Activated effector memory CD4-positive, alpha-beta T cell treated with Interleukin-2 at 50 U/mL for 16 hours (primary cell): ENCODE results near the gene FGF4.

Source experiments
- DNase-seq: peaks from one replicate; pipeline ENCODE4 v3.0.0-alpha.2; 2020

The FGF4 gene, protein sequence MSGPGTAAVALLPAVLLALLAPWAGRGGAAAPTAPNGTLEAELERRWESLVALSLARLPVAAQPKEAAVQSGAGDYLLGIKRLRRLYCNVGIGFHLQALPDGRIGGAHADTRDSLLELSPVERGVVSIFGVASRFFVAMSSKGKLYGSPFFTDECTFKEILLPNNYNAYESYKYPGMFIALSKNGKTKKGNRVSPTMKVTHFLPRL

GRCh38 chr11:69775163-69775755 is at the start of gene FGF4:
Gene FGF4, minus strand, starts transcription at chr11:69775341. Its CDS starts 257 bp downstream, at chr11:69775084.
- DNase-seq, result no peak

DNA sequence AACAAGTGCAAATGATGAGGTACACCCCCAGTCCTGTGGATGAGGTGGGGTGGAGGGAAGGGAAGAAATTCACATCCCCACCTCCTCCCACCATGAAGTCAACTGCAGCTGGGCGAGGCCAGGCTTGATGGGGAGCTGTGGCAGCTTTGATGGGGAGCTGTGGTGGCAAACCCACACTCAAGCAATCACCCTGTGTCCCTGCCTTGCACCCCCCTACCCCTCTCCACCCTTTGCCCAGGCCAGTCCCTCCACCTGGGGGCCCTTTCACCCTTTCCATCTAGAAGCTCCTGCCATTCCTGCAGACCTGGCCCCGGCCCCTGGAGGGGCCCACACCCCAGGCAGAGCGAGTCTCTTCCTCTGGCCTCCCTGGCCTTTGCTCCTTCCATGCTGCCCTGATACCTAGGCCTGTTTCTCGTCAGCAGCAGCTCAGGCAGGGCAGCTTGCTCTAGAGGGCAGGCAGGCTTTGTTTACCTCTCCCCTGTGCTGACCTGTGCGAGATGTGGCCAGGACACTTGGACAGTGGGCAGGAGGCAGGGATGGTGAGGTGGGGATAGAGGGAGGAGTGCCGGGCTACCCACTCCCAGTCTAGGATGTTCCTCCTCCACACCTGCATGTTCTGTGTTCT is 48.6 kb upstream of the FGF4 start:
- DNase-seq, result no peak

- no peak for DNase-seq
Measured at GRCh38 chr11:69822676-69823494, 47.7 kb upstream of the FGF4 start.

DNA sequence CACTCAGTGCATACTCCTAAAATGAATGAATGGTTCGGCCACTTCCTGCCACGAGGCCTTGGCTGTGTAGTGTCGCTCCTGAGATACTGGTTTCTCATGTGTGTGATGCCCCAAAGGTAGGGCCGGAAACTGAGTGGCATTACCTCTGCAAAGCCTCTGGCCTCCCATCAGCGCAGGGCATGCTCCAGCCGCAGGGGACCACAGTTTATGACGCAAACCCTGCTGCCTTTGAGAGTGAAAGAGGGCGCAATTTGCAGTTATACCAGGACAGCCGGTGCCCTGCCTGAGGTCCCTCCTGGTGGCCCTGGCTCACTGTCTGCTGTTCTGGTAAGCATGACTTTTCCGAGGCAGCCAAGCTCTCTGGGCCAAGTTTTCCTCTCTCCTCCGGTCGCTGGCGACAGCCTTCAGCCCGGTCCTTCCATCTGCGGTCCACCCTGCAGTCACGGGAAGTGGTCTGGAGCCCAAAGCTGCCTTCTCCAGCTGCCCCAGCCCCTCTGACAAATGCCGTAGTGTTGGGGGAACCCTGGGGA is 46.4 kb upstream of the FGF4 start:
- no peak for DNase-seq

GRCh38 chr11:69820441-69820840 is 45.3 kb upstream of the FGF4 start:
- DNase-seq, result no peak

- DNase-seq, result no peak
Measured at GRCh38 chr11:69819541-69820070, 44.5 kb upstream of the FGF4 start.

DNA sequence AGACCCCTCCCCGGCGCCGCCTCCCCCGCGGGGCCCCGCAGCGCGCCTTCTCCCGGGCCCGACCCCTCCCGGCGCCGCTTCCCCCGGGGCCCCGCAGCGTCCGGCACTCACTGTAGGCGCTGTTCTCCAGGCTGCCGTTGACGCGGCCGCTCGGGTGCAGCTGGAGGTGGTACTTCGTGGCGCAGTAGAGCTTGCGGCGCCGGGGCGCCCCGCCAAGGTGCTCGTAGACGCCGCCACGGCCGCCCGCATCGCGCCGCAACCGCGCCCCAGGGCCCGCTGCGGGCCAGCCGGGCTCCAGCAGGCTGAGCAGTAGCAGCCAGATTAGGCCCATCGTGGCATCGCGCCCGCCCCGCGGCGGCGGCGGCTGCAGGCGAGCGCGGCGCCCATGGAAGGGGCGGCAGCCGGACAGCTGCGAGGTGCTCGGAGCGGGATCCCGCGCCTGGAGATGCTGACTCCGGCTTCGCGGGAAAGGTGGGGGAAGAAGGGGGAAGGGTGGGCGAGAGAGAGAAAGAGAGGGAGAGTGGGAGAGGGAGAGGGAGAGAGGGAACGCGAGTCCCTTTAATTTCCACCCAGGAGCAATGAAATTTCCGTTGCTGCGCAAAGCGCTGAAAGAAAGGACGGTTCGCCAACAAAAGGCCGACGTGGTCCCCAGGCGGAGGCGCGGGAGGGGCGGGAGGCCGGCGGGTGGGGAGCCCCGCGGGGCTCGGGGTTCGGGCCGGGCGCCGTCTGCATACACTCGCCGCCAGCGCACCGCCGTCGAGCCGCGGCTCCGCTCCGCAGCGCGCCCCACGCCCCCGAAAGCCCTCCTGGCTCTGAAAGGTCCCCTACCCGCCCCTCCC is 43.7 kb upstream of the FGF4 start, which contains the start of gene FGF3:
Gene FGF3 (minus strand): TSS at position 814 of the 839 bp plus-strand sequence. CDS start 483 bp downstream, at position 331.
- DNase-seq, result no peak

GRCh38 chr11:69818231-69818602 is 43.1 kb upstream of the FGF4 start:
- no peak for DNase-seq

DNA sequence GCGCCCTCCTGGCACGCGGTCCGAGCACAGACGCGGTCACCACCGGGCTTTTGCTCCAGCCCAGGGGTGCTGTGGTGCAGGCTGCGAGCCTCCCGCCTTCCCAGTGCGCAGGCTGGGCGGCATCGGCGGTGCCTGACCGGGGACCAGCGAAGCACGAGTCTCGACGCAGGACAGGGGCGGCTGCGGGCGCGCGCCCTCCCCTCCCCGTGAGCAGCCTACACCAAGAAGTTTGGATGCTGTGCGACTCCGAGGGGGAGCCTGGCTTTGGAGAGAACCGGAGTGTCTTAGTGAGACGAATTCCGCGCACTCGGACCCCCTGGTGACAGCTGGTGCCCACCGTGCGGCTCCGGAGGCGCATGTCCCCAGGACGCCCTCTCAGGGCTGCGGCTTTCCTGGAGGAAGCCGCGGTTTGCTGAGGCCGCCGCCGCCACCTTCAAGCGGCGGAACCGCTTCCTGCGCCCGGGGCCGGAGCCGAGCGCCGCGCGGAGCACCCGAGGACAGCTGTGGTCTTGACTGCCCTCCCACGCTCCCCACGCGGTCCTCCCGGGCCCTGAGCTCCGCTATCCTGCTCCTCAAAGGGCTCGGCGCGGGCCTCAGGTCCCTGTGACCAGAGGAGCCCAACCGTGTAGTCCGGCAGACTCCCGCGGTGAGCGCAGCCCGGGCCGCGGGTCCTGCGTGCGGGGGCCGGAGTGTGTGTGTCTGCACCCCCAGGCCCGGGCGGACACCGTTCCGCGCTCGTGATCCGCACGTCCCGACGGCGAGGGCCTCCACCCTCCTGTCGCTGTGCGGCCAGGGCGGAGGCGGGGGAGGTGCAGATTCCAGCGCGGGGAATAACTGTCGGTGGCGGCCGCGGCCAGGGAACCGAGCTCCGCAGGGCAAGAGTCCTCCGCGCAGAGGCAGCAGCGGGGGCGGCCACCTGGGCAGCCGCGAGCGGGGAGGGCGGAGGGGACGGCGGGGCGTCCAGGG is 42.4 kb upstream of the FGF4 start:
- no peak for DNase-seq

- no peak for DNase-seq
Measured at GRCh38 chr11:69816671-69817070, 41.5 kb upstream of the FGF4 start.

GRCh38 chr11:69815973-69816372 is 40.8 kb upstream of the FGF4 start:
- no peak for DNase-seq

- no peak for DNase-seq
Measured at GRCh38 chr11:69814902-69815301, 39.8 kb upstream of the FGF4 start.

DNA sequence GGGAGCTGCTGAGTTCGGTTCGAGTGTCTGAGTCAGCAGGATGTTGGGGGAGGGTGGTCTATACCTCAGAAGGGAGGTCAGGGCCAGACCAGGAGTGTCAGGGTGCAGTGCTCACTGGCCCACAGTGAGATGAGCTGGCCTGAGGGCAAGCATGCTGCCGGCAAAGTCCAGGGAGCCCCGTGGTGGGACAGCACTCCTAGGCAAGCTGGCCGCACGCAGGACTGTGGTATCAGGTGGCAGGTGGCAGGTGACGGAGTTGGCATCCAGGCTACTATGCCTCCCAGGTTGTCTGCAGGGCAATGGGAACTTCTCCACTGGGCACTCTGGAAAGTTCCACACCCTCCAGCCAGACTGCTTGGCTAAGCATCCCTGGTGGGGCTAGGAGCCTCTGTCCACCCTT is 39.3 kb upstream of the FGF4 start:
- no peak for DNase-seq

DNA sequence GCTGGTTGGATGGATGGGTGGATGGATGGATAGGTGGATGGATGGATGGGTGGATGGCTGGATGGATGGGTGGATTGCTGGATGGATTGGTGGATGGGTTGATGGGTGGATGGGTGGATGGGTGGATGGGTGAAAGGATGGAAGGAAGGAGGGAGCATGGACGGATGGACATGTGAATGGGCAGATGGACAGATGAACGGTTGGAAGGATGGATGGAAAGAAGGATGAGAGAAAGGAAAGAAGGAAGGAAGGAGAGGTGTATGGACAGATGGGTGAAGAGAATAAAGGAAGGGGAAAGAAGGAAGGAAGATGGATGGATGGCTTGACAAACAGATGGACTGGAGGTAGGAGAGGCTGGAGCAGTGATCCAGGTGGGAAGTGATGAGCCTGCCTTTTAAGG is 38.7 kb upstream of the FGF4 start:
- DNase-seq, result no peak

DNA sequence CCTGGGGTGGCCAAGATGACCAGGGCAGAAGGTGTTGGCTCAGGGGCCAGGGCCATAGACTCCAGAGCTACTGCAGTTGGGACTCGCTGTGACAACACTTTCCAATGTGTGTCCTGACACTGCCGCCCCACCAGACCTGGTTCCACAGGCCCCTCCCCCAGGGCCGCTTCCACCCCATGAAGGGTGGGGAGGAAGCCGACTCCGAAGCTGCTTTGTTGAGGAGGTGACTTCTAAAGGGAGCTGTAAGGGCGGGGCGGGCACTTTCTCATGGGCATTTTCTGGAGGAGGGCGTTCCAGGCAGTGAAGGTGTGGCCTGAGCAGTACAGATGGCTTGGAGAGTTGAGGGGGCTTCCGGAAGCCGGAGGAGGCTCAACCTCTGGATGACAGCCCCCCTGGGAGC is 37.8 kb upstream of the FGF4 start:
- DNase-seq, result no peak

DNA sequence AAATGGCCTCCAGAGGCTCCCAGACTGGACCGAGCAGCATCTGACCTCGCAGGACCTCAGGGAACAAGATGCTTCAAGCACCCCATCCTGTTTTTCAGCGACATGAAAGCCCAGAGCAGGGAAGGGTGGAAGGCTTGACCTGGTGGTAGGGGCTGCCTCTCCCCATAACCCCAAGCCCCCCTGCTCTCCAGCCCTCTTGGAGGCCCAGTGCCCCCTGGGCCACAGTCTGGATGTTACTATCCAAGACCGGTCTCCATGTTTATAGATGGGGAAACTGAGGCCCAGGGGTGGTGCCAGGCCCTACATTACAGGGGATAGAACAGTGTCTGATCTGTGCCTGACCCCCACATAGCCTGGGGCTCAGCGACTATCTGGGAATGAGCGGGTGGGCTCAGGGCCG is 37.1 kb upstream of the FGF4 start:
- no peak for DNase-seq

DNA sequence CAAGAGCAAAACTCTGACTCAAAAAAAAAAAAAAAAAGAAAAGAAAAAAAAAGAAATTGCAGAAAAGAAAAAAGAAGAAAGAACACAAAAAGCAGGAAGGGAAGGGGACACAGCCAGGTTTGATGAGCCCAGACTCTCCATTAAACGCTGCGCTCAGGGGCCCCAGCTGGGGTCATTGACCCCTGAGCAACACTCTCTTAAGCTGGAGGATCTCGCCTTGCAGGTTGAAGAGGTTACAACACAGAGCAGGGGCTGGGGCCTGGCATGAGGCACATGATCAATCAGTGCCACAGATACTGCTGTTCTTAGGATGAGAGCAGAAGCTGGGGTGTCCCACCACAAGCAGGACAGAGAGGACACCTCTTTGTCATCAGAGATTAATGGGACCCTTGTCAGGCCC is 36.3 kb upstream of the FGF4 start:
- DNase-seq, result no peak

DNA sequence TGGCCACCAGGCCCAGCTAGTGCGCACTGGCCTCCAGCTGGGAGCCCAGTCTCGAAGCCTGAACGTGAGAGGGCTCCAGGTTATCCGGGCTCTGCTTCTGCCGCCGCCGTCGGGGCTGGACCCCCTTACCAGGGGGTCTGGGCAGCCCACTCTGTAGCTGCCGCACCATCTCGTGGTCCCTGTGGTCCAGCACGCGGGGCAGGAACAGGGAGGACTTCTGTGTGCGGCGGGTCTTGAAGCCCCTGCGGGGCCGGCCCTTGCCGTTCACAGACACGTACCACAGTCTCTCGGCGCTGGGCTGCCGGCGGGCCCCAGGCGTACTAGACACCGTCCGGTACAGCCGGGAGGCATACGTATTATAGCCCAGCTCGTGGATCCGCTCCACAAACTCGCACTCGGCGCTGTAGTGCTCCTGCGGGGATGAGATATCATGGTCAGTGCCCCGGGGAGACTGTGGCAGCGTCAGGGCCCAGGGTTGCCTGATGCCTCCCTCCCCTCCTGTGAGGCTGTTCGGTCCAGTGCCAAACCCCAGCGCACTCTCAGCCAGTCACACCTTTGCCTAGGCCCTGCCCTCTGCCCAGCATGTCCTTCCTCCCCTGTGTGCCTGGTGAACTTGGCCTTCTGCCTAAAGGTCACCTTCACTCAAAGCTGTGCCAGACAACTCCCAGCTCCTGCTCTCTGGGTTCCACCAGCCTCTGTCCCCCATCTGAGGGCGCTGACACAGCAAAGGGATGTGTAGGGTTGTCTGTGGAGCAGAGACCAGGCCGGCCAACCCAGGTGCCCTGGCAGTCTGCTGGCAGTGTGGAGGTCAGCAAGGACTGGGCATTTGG is 35.4 kb upstream of the FGF4 start:
- no peak for DNase-seq

GRCh38 chr11:69808667-69809086 is 33.5 kb upstream of the FGF4 start:
- DNase-seq, result no peak
